GM21515 (cell line): ENCODE results near the gene DSTN.

Experiments
- ATAC-seq: cut with Tn5 transposase; IDR thresholded peaks from one replicate; pipeline ENCODE4 v1.9.1; 2021; ENCODE audit not compliant: unreplicated experiment

DSTN gene

GRCh38 chr20:17569616-17570346 is at the start of gene DSTN:
DSTN (plus strand) TSS chr20:17570075; CDS start chr20:17570209, 134 bp downstream.
- peak; percentile 91 for ATAC-seq

GRCh38 chr20:17520583-17520982 is 49.3 kb upstream of the DSTN start:
- ATAC-seq: no peak

- no peak for ATAC-seq
Observed at GRCh38 chr20:17522528-17522927, 47.3 kb upstream of the DSTN start.

GRCh38 chr20:17523326-17523725 is 46.5 kb upstream of the DSTN start:
- no peak for ATAC-seq

- no peak for ATAC-seq
Observed at GRCh38 chr20:17524560-17524959, 45.3 kb upstream of the DSTN start.

GRCh38 chr20:17525132-17525531 is 44.7 kb upstream of the DSTN start:
- no peak for ATAC-seq

- no peak for ATAC-seq
Observed at GRCh38 chr20:17525650-17526049, 44.2 kb upstream of the DSTN start.

- no peak for ATAC-seq
Observed at GRCh38 chr20:17529586-17529985, 40.3 kb upstream of the DSTN start.

- ATAC-seq: no peak
Observed at GRCh38 chr20:17530153-17530552, 39.7 kb upstream of the DSTN start.

GRCh38 chr20:17530716-17531664 is 38.9 kb upstream of the DSTN start, which contains the start of gene BFSP1:
BFSP1 (minus strand) TSS chr20:17531379; CDS start chr20:17531329, 50 bp downstream.
- no peak for ATAC-seq

GRCh38 chr20:17531665-17532025 is 38.2 kb upstream of the DSTN start:
- ATAC-seq: no peak

- ATAC-seq: no peak
Observed at GRCh38 chr20:17533396-17533795, 36.5 kb upstream of the DSTN start.

- ATAC-seq: no peak
Observed at GRCh38 chr20:17534077-17534476, 35.8 kb upstream of the DSTN start.

- peak; percentile 78 for ATAC-seq
Observed at GRCh38 chr20:17536944-17537444, 32.9 kb upstream of the DSTN start.

GRCh38 chr20:17537959-17538358 is 31.9 kb upstream of the DSTN start:
- no peak for ATAC-seq

GRCh38 chr20:17538517-17539170 is 31.2 kb upstream of the DSTN start:
- no peak for ATAC-seq

GRCh38 chr20:17541596-17541995 is 28.3 kb upstream of the DSTN start:
- ATAC-seq: no peak

GRCh38 chr20:17541996-17542395 is 27.9 kb upstream of the DSTN start:
- ATAC-seq: no peak

GRCh38 chr20:17542481-17542880 is 27.4 kb upstream of the DSTN start:
- no peak for ATAC-seq

- ATAC-seq: no peak
Observed at GRCh38 chr20:17542993-17543412, 26.9 kb upstream of the DSTN start.

GRCh38 chr20:17543531-17544131 is 26.2 kb upstream of the DSTN start:
- no peak for ATAC-seq
